Frontal cortex (tissue), 4 donors: ENCODE measurements around the gene THSD7B. TPM values are rescaled to one million over a fixed set of nuclear protein-coding genes. Genes with fewer than 3 reads are reported as not detected.

ENCODE experiments used
- DNase-seq, 2 donors: peaks; one replicate each; pipeline ENCODE4 v3.0.0; 2012; ENCODE audit warnings: low spot score in 2 of 2
- FAIRE-seq: peaks from 2 replicates; lab custom pipeline; 2012; peaks lifted over from hg19 to GRCh38; lab: Jason Lieb, UNC
- total RNA-seq: library from RNA; depleted of rRNA; stranded (reverse); fragments of >200 nt; gene quantifications from one replicate; pipeline ENCODE4 v1.2.3, GENCODE V29; 2014
- donor health status: control.
- donor health status: control.
- donor health status: control.

The THSD7B gene
- total RNA-seq, 1 donor from 2014 or later, result 13.9 TPM

- no peak for FAIRE-seq
- DNase-seq, result no peak
Observed at GRCh38 chr2:137115081-137115794, 349.9 kb downstream of the THSD7B start.

GRCh38 chr2:137115795-137116089 lies 350.4 kb downstream of the THSD7B start:
- FAIRE-seq (no peak), DNase-seq (no peak)

GRCh38 chr2:137117385-137117784 lies 352.0 kb downstream of the THSD7B start:
- DNase-seq, result no peak
- no peak for FAIRE-seq

- FAIRE-seq, result no peak
- DNase-seq, result no peak
Observed at GRCh38 chr2:137118140-137118539, 352.8 kb downstream of the THSD7B start.

GRCh38 chr2:137123226-137123625 lies 357.9 kb downstream of the THSD7B start:
- DNase-seq (no peak), FAIRE-seq (no peak)

GRCh38 chr2:137133225-137133624 lies 367.9 kb downstream of the THSD7B start:
- FAIRE-seq, result no peak

GRCh38 chr2:137138263-137138662 lies 372.9 kb downstream of the THSD7B start:
- no peak for DNase-seq

More at GRCh38 chr2:137133225-137133624, 367.9 kb downstream of the THSD7B start:
- DNase-seq, result no peak

GRCh38 chr2:137151731-137152130 lies 386.4 kb downstream of the THSD7B start:
- DNase-seq, result no peak
- no peak for FAIRE-seq

More at GRCh38 chr2:137138263-137138662, 372.9 kb downstream of the THSD7B start:
- no peak for FAIRE-seq

GRCh38 chr2:137154946-137155345 lies 389.6 kb downstream of the THSD7B start:
- DNase-seq (no peak), FAIRE-seq (no peak)

GRCh38 chr2:137155356-137156104 lies 390.2 kb downstream of the THSD7B start:
- DNase-seq (no peak), FAIRE-seq (no peak)

- FAIRE-seq, result no peak
Observed at GRCh38 chr2:137156221-137156844, 391.0 kb downstream of the THSD7B start.

GRCh38 chr2:137157851-137158250 lies 392.5 kb downstream of the THSD7B start:
- DNase-seq (no peak), FAIRE-seq (no peak)

More at GRCh38 chr2:137156221-137156844, 391.0 kb downstream of the THSD7B start:
- DNase-seq, result no peak

- no peak for DNase-seq
- FAIRE-seq, result no peak
Observed at GRCh38 chr2:137161250-137161649, 395.9 kb downstream of the THSD7B start.

- FAIRE-seq, result no peak
Observed at GRCh38 chr2:137165968-137166367, 400.6 kb downstream of the THSD7B start.

GRCh38 chr2:137167651-137168050 lies 402.3 kb downstream of the THSD7B start:
- no peak for DNase-seq
- FAIRE-seq, result no peak

More at GRCh38 chr2:137165968-137166367, 400.6 kb downstream of the THSD7B start:
- no peak for DNase-seq

- DNase-seq (no peak), FAIRE-seq (no peak)
Observed at GRCh38 chr2:137168552-137168951, 403.2 kb downstream of the THSD7B start.

GRCh38 chr2:137172162-137172561 lies 406.8 kb downstream of the THSD7B start:
- no peak for FAIRE-seq

GRCh38 chr2:137173463-137173862 lies 408.1 kb downstream of the THSD7B start:
- no peak for DNase-seq
- no peak for FAIRE-seq

More at GRCh38 chr2:137172162-137172561, 406.8 kb downstream of the THSD7B start:
- no peak for DNase-seq

- DNase-seq (no peak), FAIRE-seq (no peak)
Observed at GRCh38 chr2:137175246-137175645, 409.9 kb downstream of the THSD7B start.

- FAIRE-seq, result no peak
- no peak for DNase-seq
Observed at GRCh38 chr2:137178951-137179377, 413.6 kb downstream of the THSD7B start.

GRCh38 chr2:137179542-137179941 lies 414.2 kb downstream of the THSD7B start:
- no peak for FAIRE-seq

More at GRCh38 chr2:137179542-137179941, 414.2 kb downstream of the THSD7B start:
- DNase-seq, result no peak
